ENCODE data around the gene C17orf114.

DNA sequence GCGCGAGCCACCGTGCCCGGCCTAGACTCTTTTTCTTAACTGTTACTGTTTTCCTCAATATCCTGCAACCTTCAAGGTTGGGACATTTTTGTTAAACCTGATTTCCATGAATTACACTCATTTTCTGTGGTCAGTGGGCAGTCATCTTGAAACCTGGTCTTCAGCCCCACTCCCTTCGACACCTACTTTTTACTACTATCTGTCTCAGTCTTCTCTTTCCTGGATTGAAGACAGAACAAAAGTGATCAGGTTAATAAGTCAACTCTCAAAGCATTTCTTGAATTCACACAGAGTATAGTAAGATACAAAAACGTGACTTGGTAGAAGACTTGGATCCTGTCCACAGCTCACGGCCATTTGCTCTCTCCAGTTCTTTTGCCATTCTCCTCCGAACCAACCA, 37.1 kb upstream of the C17orf114 start:
- TF ChIP-seq, protein P1, sequence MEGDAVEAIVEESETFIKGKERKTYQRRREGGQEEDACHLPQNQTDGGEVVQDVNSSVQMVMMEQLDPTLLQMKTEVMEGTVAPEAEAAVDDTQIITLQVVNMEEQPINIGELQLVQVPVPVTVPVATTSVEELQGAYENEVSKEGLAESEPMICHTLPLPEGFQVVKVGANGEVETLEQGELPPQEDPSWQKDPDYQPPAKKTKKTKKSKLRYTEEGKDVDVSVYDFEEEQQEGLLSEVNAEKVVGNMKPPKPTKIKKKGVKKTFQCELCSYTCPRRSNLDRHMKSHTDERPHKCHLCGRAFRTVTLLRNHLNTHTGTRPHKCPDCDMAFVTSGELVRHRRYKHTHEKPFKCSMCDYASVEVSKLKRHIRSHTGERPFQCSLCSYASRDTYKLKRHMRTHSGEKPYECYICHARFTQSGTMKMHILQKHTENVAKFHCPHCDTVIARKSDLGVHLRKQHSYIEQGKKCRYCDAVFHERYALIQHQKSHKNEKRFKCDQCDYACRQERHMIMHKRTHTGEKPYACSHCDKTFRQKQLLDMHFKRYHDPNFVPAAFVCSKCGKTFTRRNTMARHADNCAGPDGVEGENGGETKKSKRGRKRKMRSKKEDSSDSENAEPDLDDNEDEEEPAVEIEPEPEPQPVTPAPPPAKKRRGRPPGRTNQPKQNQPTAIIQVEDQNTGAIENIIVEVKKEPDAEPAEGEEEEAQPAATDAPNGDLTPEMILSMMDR (conservative IDR thresholded peaks at IDR 0.05; ENCODE audit: low read depth, low read length): no peak
- TF ChIP-seq EZH2 (IDR thresholded peaks at IDR 0.05; ENCODE audit: borderline replicate concordance, low read depth, low read length, poor library complexity, severe bottlenecking): no peak

Measured in A673 (cell line).